ENCODE data around the gene GRID2. TPM values are rescaled to one million over a fixed set of nuclear protein-coding genes. Genes with fewer than 3 reads are reported as not detected.

Gene GRID2
- total RNA-seq, 4 donors from 2014 or later, result 0.16 TPM; not detected in 3

- in situ Hi-C loops (cut with MboI; ENCODE audit: low pct_ligation_motif_present in 1 of 4, low pct_unique_long_range_greater_than_20kb in 1 of 4, low sequenced_read_pairs in 3 of 4) (no loop called here), intact Hi-C loops (cut with DNase I; ENCODE audit: low total_unique reads) (no loop called here)
- no peak overlapping the region for H3K27ac ChIP-seq
- H3K27me3 ChIP-seq, result no peaks in the 10 kb centered on the region
- WGBS, 2 donors (ENCODE audit: low coverage in 1 of 2), result 88 to 92% methylated on average over 2 to 3 of the region's 3 CpGs
- H3K36me3 ChIP-seq, result no peaks in the 10 kb centered on the region
- no peak overlapping the region for H3K4me3 ChIP-seq
- no peaks in the 10 kb centered on the region for H3K9me3 ChIP-seq
- no peak for DNase-seq
- no peaks in the 10 kb centered on the region for H3K4me1 ChIP-seq
- TF ChIP-seq EP300 (IDR thresholded peaks at IDR 0.05; ENCODE audit: low read depth) (no peak), POLR2AphosphoS5 (IDR thresholded peaks at IDR 0.05) (no peak), POLR2A (IDR thresholded peaks at IDR 0.05) (no peak), CTCF (IDR thresholded peaks at IDR 0.05) (no peak)
Observed at GRCh38 chr4:93337196-93337595, 1033.4 kb downstream of the GRID2 start.

- Histone ChIP-seq H3K9me3 (no peaks in the 10 kb centered on the region), H3K36me3 (no peaks in the 10 kb centered on the region), H3K4me3 (no peak overlapping the region), H3K4me1 (no peaks in the 10 kb centered on the region), H3K27me3 (no peaks in the 10 kb centered on the region), H3K27ac (no peak overlapping the region)
- intact Hi-C loops (cut with DNase I; ENCODE audit: low total_unique reads) (no loop called here), in situ Hi-C loops (cut with MboI; ENCODE audit: low pct_ligation_motif_present in 1 of 4, low pct_unique_long_range_greater_than_20kb in 1 of 4, low sequenced_read_pairs in 3 of 4) (no loop called here)
- TF ChIP-seq EP300 (IDR thresholded peaks at IDR 0.05; ENCODE audit: low read depth), result no peak
- no peak for TF ChIP-seq POLR2AphosphoS5 (IDR thresholded peaks at IDR 0.05)
- no peak for TF ChIP-seq POLR2A (IDR thresholded peaks at IDR 0.05)
- TF ChIP-seq CTCF (IDR thresholded peaks at IDR 0.05), result no peak
- DNase-seq, result no peak
- 54 to 63% methylated on average over 2 of the region's 2 CpGs for WGBS, 2 donors (ENCODE audit: low coverage in 1 of 2)
Observed at GRCh38 chr4:93342738-93343137, 1039.0 kb downstream of the GRID2 start.

- Histone ChIP-seq H3K36me3 (no peaks in the 10 kb centered on the region), H3K27me3 (no peaks in the 10 kb centered on the region), H3K27ac (no peak overlapping the region), H3K4me1 (no peaks in the 10 kb centered on the region), H3K4me3 (no peak overlapping the region), H3K9me3 (no peaks in the 10 kb centered on the region)
- intact Hi-C loops (cut with DNase I; ENCODE audit: low total_unique reads), result no loop called here
- TF ChIP-seq POLR2AphosphoS5 (IDR thresholded peaks at IDR 0.05), result no peak
- no peak for TF ChIP-seq EP300 (IDR thresholded peaks at IDR 0.05; ENCODE audit: low read depth)
- no peak for TF ChIP-seq CTCF (IDR thresholded peaks at IDR 0.05)
- no peak for TF ChIP-seq POLR2A (IDR thresholded peaks at IDR 0.05)
- 96% methylated on average over 4 of the region's 4 CpGs; no CpG with 5 or more reads in 1 of the 2 donors for WGBS, 2 donors (ENCODE audit: low coverage in 1 of 2)
- DNase-seq, result no peak
- in situ Hi-C loops (cut with MboI; ENCODE audit: low pct_ligation_motif_present in 1 of 4, low pct_unique_long_range_greater_than_20kb in 1 of 4, low sequenced_read_pairs in 3 of 4), result no loop called here
Observed at GRCh38 chr4:93346840-93347239, 1043.1 kb downstream of the GRID2 start.

- Histone ChIP-seq H3K4me1 (no peaks in the 10 kb centered on the region), H3K4me3 (no peak overlapping the region), H3K9me3 (no peaks in the 10 kb centered on the region), H3K36me3 (no peaks in the 10 kb centered on the region), H3K27me3 (no peaks in the 10 kb centered on the region), H3K27ac (no peak overlapping the region)
- DNase-seq, result no peak
- TF ChIP-seq POLR2A (IDR thresholded peaks at IDR 0.05), result no peak
- no peak for TF ChIP-seq POLR2AphosphoS5 (IDR thresholded peaks at IDR 0.05)
- no peak for TF ChIP-seq EP300 (IDR thresholded peaks at IDR 0.05; ENCODE audit: low read depth)
- no peak for TF ChIP-seq CTCF (IDR thresholded peaks at IDR 0.05)
- intact Hi-C loops (cut with DNase I; ENCODE audit: low total_unique reads), result no loop called here
- in situ Hi-C loops (cut with MboI; ENCODE audit: low pct_ligation_motif_present in 1 of 4, low pct_unique_long_range_greater_than_20kb in 1 of 4, low sequenced_read_pairs in 3 of 4), result no loop called here
- WGBS, 2 donors (ENCODE audit: low coverage in 1 of 2), result 85 to 87% methylated on average over 3 of the region's 3 CpGs
Observed at GRCh38 chr4:93348896-93349295, 1045.1 kb downstream of the GRID2 start.

Measured in transverse colon (tissue), 4 donors.